Heart right ventricle (tissue), 16 donors: Measurements from ENCODE around the gene PTMA. TPM values are rescaled to one million over a fixed set of nuclear protein-coding genes. Genes with fewer than 3 reads are reported as not detected.
A peak's percentile ranks its signal among the peaks of the same experiment; 100 is the strongest.

Experiments used
- ATAC-seq, 8 donors: fragments of 200-7000 bp; cut with Tn5 transposase; one replicate each; pipeline ENCODE4 v1.9.1; 2020; ENCODE audit warnings: mild to moderate bottlenecking in 8 of 8, moderate library complexity in 8 of 8, moderate number of reproducible peaks in 1 of 8
- DNase-seq, 2 donors: peaks; one replicate each; pipeline ENCODE4 v3.0.0-alpha.2; 2020
- H3K27ac ChIP-seq, 10 donors: fragments of 200-600 bp; sonication (generic) in 2 of 10; one replicate each; pipeline versions ENCODE4 v1.5.0 to v1.8.0; 2020 to 2022; ENCODE audit warnings: mild to moderate bottlenecking in 3 of 10
- H3K27me3 ChIP-seq, 7 donors: fragments of 200-600 bp; one replicate each; pipeline ENCODE4 v1.8.0; 2021 to 2022; ENCODE audit warnings: mild to moderate bottlenecking in 2 of 7
- H3K36me3 ChIP-seq, 9 donors: fragments of 200-600 bp; sonication (generic) in 1 of 9; one replicate each; pipeline versions ENCODE4 v1.5.0 to v1.8.0; 2020 to 2022; ENCODE audit warnings: mild to moderate bottlenecking in 2 of 9
- H3K4me1 ChIP-seq, 9 donors: fragments of 200-600 bp; sonication (generic) in 1 of 9; one replicate each; pipeline versions ENCODE4 v1.5.0 to v1.8.0; 2020 to 2022; ENCODE audit warnings: mild to moderate bottlenecking in 4 of 9
- H3K4me3 ChIP-seq, 10 donors: fragments of 200-600 bp; sonication (generic) in 2 of 10; one replicate each; pipeline versions ENCODE4 v1.5.0 to v1.8.0; 2020 to 2022; ENCODE audit warnings: mild to moderate bottlenecking in 7 of 10, moderate library complexity in 2 of 10
- H3K9me3 ChIP-seq, 11 donors: fragments of 200-600 bp in 10 of 11; sonication (generic) in 2 of 11; one replicate each; pipeline versions ENCODE4 v1.5.0 to v1.8.0; 2013 to 2022; ENCODE audit warnings: mild to moderate bottlenecking in 2 of 11, control low read depth in 1 of 11, moderate library complexity in 1 of 11
- WGBS, 2 donors: extraction: QIAGEN DNeasy Blood & Tissue Kit; methylation state at CpG; one replicate each; pipeline ENCODE4 v1.1.7; 2013; ENCODE audit warnings: inconsistent platforms in 1 of 2; 5-methylcytosine and 5-hydroxymethylcytosine counted together
- intact Hi-C, 10 donors: fragments of 100-400 bp; cut with DNase I; formaldehyde crosslinking; loops; one replicate each; pipeline versions ENCODE4 v1.11.1 to v1.14.2; 2022
- polyA plus RNA-seq, 2 donors: library from polyadenylated mRNA; stranded (reverse); fragments of 200-250 nt; gene quantifications; one replicate each; pipeline ENCODE4 v1.2.3, GENCODE V29; 2013
- total RNA-seq, 10 donors: library from RNA; stranded (reverse); fragmentation: NEBNext Ultra II Directional in 3 of 10; extraction: Animal tissue kit (Norgen Biotek cat#: 25700) in 3 of 10; gene quantifications; one replicate each; pipeline versions ENCODE4 v1.2.1 to v1.2.4, GENCODE V29; 2021 to 2023
- TF ChIP-seq, protein P1 (sequence below), 9 donors: fragments of 200-600 bp; sonication (generic) in 2 of 9; IDR thresholded peaks; one replicate each; pipeline versions ENCODE4 v1.5.0 to v1.8.0; 2021 to 2022; ENCODE audit warnings: antibody characterized with exemption in 9 of 9, mild to moderate bottlenecking in 5 of 9, moderate library complexity in 1 of 9
- donor health status: Arrhythmogenic right ventricular cardiomyopathy.
- donor health status: ischemic (EF 13 %, LVEDD 7.1; RV severe dilation, severe dysfunction).
- donor health status: healthy with polysubstance abuse.
- donor health status: DM: no; HTN: yes; CAD: no.
- donor health status: DM: no; HTN: no; CAD: no.
- donor health status: ischemic (EF 25% LVEDD 6.9; RV normal size, moderate dysfunction).
- donor health status: ischemic (EF 25% LVEDD 5.7; RV mildly dilated, moderate dysfunction).
- donor health status: healthy.
- donor health status: DM: yes; HTN: yes; CAD: no.
- donor health status: Ischemic cardiomyopathy.
- donor health status: ischemic (EF 35%, LVEDD 5.7; RV mildly dilated, moderate dysfunction).
- donor health status: nonischemic (EF 11% LVEDD 7.7; RV severe dilation, severe dysfunction).
- donor health status: DM: yes; HTN: yes; CAD: no.
- donor health status: PGD.
- donor health status: ischemic (EF 29% LVEDD 5.4; RV normal size, mild dysfunction).
- donor health status: nonischemic (EF 23%, LVEDD 6.1; RV moderate dilation, normal function).

The PTMA gene
- total and polyA plus RNA-seq, 12 donors: 133 to 626 (median 181) TPM

DNA sequence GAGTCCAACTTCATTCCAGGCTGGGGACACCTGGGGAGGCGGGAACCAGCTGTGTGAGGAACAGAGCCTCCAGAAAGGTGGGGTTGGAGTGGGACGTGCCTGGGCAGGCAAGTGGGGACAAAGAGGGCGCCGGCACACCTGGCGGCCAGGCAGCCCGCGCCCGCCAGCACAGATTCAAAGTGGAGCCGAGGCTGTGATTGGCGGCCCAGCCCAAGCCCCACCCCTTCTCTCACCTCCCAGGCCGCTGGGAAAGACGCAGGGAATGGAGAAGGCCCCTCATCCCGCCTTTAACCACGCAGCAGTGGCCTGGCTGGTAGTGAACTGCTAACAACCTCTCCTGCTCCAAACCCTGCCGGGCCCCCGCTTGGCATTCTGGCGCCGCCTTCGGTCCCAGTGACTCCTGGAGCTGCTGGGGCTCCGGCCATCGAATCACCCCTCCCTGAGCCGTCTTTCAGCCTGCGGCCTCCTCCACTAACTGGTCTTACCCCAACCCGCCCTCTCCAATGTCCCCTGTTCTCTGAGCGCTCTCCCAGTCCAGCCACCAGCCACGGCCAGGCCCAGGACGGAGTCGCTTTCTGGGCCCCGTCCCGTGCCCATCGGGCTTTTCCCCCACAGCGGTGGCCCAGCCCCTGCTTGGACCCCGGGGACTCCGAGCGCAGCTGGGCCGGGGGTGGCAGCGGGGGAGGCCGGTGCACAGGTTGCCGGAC is 27.9 kb upstream of the PTMA start:
- Histone ChIP-seq H3K4me1 (peaks cover 0 to 37% (median 17%) of the 10 kb centered on the region in 9 donors), H3K27ac (peak overlapping the region; percentile 82 to 98 (median 93)), H3K4me3 (peak overlapping the region; percentile 32 to 65 (median 54)), H3K9me3 (no peaks in the 10 kb centered on the region), H3K27me3 (no peaks in the 10 kb centered on the region), H3K36me3 (no peaks in the 10 kb centered on the region)
- TF ChIP-seq, protein P1, sequence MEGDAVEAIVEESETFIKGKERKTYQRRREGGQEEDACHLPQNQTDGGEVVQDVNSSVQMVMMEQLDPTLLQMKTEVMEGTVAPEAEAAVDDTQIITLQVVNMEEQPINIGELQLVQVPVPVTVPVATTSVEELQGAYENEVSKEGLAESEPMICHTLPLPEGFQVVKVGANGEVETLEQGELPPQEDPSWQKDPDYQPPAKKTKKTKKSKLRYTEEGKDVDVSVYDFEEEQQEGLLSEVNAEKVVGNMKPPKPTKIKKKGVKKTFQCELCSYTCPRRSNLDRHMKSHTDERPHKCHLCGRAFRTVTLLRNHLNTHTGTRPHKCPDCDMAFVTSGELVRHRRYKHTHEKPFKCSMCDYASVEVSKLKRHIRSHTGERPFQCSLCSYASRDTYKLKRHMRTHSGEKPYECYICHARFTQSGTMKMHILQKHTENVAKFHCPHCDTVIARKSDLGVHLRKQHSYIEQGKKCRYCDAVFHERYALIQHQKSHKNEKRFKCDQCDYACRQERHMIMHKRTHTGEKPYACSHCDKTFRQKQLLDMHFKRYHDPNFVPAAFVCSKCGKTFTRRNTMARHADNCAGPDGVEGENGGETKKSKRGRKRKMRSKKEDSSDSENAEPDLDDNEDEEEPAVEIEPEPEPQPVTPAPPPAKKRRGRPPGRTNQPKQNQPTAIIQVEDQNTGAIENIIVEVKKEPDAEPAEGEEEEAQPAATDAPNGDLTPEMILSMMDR (IDR thresholded peaks at IDR 0.05): no peak
- intact Hi-C loops: loop anchor here in 4 of 10 donors (1.0 to 2.0 kb wide), 4 partner anchors 26 to 34 kb away; no protein-coding TSS in a partner anchor
- peak in 1 of 2 donors; percentile 27 for DNase-seq
- 48 to 51% methylated on average over 36 to 39 of the region's 39 CpGs for WGBS, 2 donors
- peak in 2 of 8 donors; percentile 1 to 6 for ATAC-seq

DNA sequence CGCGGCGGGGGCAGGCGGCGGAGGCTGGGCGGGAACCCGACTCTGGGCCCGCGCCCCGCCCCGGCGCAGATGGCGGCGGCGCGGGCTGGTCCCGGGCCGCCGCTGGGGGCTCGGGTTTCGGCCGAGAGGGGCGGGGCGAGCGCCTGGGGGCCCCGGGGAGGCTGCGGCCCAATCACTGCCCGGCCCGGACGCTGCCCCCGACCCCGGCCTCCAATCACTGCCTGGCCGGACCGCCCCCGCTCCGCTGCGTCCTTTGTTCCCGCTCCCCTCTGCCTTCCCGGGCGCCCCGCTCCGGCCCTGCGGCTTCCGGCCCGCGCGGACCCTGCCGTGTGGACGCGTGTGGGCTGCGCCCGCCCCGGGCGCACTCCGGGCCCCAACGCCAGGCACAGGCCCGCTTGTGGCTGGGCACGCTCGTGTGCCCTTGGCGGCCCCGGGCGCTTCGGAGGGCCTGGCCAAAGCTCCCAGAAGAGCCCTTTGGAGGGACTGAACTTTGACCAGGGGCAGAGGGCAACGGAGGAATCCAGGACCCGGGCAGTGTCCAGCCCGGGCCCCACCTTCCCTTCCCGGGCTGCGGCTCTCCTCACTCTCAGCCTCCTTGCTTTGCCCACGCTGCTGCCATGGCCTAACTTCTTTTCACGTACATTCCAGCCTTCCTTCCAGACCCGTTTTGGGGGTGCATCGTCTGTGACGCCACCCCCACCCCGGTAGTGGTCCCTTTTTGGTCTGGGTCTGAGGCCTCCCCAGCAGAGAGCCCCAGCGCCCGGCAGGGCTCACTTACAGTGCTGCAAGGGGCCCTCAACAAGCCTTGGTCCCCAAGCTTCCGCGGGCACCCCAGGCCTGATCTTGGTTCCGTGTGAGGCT is 27.1 kb upstream of the PTMA start:
- ATAC-seq (peak; percentile 84 to 94 (median 88)), DNase-seq (peak; percentile 90 to 91)
- peak overlapping the region; percentile 38 to 65 (median 54) for H3K4me3 ChIP-seq
- no peaks in the 10 kb centered on the region for H3K36me3 ChIP-seq
- intact Hi-C loops: loop anchor here in 4 of 10 donors (1.0 to 2.0 kb wide), 4 partner anchors 26 to 33 kb away; no protein-coding TSS in a partner anchor
- H3K4me1 ChIP-seq: peaks cover 0 to 37% (median 17%) of the 10 kb centered on the region in 9 donors
- WGBS, 2 donors: 6% methylated on average over 78 to 79 of the region's 79 CpGs
- TF ChIP-seq, protein P1 (IDR thresholded peaks at IDR 0.05): no peak
- H3K9me3 ChIP-seq: no peaks in the 10 kb centered on the region
- no peaks in the 10 kb centered on the region for H3K27me3 ChIP-seq
- H3K27ac ChIP-seq: peak overlapping the region; percentile 82 to 98 (median 93)

DNA sequence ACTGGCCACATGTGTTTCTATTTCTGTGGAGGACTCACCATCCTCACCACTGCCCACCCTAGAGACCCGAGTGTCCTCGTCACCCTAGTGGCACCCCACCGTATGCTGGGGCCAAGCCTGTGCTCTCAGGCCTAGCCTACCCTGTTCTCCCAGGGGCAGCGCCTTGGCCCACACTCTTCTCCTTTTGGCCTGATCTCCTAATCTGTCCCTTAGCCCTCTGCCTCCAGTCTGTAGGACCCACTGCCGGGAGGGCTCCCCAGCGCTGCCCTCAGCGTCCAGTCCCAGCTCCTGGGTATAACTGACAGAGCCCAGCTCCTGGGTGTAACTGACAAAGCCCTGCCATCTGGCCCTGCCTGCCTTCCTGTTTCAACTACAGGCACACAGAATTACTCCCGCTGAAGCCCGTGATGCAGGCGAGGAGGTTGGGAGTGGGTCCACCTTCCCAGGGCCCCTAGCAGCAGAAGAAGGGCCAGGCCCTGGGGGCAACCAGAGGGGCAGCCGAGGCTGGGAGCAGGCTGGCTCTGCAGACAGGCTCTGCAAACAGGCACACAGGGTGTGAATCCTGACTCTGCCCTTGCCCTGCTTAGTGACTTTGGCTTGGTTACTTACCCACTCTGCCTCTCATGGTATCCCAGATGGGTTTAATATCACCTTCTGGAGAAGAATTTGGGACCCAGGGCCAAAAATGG is 25.6 kb upstream of the PTMA start:
- Histone ChIP-seq H3K4me1 (peaks cover 0 to 40% (median 19%) of the 10 kb centered on the region in 9 donors), H3K9me3 (no peaks in the 10 kb centered on the region), H3K27ac (peak overlapping the region in 1 of 10 donors; percentile 22), H3K4me3 (no peak overlapping the region), H3K36me3 (no peaks in the 10 kb centered on the region), H3K27me3 (no peaks in the 10 kb centered on the region)
- TF ChIP-seq, protein P1 (IDR thresholded peaks at IDR 0.05): no peak
- intact Hi-C loops: no loop called here
- no peak for ATAC-seq
- WGBS, 2 donors: 83 to 88% methylated on average over 11 of the region's 11 CpGs
- DNase-seq: no peak
